HG03103 (cell line): ENCODE data around the gene RNF125.
A peak's percentile ranks its signal among the peaks of the same experiment; 100 is the strongest.
"Not testable (repeated sequence)": the region's sequence is repeated elsewhere in the genome, so short reads cannot be mapped to it uniquely, and the experiment has no call there.

ENCODE experiments used
- ATAC-seq: cut with Tn5 transposase; IDR thresholded peaks from one replicate; pipeline ENCODE4 v1.9.1; 2021; ENCODE audit warnings: low read depth; ENCODE audit not compliant: unreplicated experiment

RNF125 gene

GRCh38 chr18:32083781-32084180, 65.2 kb downstream of the RNF125 start:
- no peak for ATAC-seq

- no peak for ATAC-seq
Measured at GRCh38 chr18:32086881-32087280, 68.3 kb downstream of the RNF125 start.

- ATAC-seq: not testable (repeated sequence)
Measured at GRCh38 chr18:32090831-32091230, 72.2 kb downstream of the RNF125 start.

GRCh38 chr18:32091325-32091723, 72.7 kb downstream of the RNF125 start:
- ATAC-seq: no peak

GRCh38 chr18:32091724-32092421, 73.2 kb downstream of the RNF125 start, which contains the start of gene RNF138:
Gene RNF138, plus strand, starts transcription at chr18:32091874. Its CDS starts 903 bp downstream, at chr18:32092777.
- ATAC-seq: peak; percentile 47

GRCh38 chr18:32092422-32093101, 73.9 kb downstream of the RNF125 start:
- ATAC-seq: peak; percentile 71

- no peak for ATAC-seq
Measured at GRCh38 chr18:32093102-32093511, 74.5 kb downstream of the RNF125 start.

GRCh38 chr18:32093523-32093922, 74.9 kb downstream of the RNF125 start:
- no peak for ATAC-seq

GRCh38 chr18:32095192-32095899, 76.7 kb downstream of the RNF125 start:
- no peak for ATAC-seq

GRCh38 chr18:32095900-32096229, 77.2 kb downstream of the RNF125 start:
- ATAC-seq: no peak

- no peak for ATAC-seq
Measured at GRCh38 chr18:32096946-32097345, 78.3 kb downstream of the RNF125 start.

- no peak for ATAC-seq
Measured at GRCh38 chr18:32104516-32104915, 85.9 kb downstream of the RNF125 start.

- ATAC-seq: no peak
Measured at GRCh38 chr18:32110005-32110404, 91.4 kb downstream of the RNF125 start.

GRCh38 chr18:32111706-32112105, 93.1 kb downstream of the RNF125 start:
- ATAC-seq: no peak

GRCh38 chr18:32112826-32113225, 94.2 kb downstream of the RNF125 start:
- ATAC-seq: no peak

GRCh38 chr18:32114293-32114942, 95.8 kb downstream of the RNF125 start:
- no peak for ATAC-seq

- ATAC-seq: no peak
Measured at GRCh38 chr18:32122039-32122438, 103.4 kb downstream of the RNF125 start.
